GM19395 (cell line): ENCODE results near the gene COL15A1.

Source experiments
- ATAC-seq: cut with Tn5 transposase; IDR thresholded peaks from one replicate; pipeline ENCODE4 v1.9.1; 2021; ENCODE audit warnings: mild to moderate bottlenecking, moderate library complexity; ENCODE audit not compliant: unreplicated experiment

Gene COL15A1

DNA sequence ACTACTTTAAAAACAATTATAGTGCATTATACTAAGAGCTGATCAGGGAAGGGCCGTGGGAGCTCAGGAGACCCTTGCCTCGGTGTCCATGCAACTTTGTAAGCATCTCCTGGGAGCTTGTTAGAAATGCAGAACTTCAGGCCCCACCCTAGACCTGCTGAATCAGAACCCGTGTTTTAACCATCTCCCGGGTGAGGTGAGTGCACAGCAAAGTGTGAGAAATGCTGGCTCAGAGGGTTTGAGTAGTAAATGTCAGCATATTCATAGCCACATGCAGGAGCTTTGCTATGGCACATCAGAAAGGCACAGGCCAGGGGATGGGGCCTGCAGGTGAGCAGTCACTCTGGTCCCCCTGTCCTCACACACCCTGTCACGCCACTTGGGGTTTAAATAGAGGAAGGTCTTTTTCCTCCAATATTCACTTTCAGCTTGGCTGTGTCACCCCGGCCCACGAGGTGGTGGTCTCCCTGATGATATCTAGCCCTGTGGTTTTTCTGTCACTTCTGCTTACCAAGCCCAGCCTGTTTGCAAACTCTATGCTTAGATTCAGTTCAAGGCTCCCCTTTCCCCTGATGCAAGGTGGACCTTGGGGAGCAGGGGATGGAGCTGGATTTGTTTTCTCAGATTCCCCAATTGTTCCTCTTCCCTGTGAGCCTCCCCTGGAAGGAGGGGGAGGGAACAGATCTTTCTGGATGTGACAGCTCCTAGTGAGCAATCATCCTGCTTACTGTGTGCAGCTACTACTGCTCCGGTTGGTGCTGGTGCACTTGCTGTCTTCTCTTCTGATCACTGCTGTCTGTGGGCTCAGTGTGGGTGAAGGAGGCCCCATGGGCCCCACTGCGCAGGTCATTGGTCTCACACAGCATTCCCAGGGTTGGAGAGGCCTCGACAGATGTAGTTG, 109.4 kb downstream of the COL15A1 start:
- no peak for ATAC-seq

DNA sequence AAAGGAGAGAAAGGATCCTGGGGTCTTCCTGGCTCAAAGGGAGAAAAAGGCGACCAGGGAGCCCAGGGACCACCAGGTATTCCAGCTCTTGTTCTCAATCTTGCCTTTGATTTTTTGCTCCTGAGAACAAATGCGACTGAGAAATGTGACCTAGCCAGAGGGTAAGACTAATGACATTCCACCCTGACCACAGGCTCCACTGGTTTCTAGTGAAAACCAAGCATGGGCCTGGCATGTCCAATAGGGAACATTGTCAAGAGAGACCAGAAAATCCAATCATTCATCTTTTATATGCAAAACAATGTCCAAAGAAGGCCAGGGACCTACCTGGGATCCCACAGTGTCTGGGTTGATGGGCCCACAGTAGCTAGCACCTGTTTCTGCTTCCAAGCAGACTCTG, 110.9 kb downstream of the COL15A1 start:
- no peak for ATAC-seq

DNA sequence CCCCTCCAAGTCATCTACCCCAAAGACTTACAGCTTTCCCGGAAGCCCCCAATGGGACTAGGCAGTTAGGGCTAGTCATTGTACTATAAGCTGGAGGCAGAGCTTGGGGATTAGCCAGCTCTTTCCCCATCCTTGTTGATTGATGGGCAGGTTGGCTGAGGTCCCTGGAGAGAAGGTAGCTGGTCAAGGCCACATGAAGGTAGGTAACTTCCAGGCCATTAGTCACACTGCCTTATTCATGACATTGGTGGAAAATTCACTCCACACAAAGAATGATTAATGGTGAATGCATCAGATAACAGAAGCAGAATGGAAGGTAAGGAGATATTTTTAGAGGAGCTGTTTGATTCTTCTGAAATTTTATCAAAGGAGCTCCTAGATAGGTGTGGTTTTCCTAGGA, 111.7 kb downstream of the COL15A1 start:
- ATAC-seq = no peak

DNA sequence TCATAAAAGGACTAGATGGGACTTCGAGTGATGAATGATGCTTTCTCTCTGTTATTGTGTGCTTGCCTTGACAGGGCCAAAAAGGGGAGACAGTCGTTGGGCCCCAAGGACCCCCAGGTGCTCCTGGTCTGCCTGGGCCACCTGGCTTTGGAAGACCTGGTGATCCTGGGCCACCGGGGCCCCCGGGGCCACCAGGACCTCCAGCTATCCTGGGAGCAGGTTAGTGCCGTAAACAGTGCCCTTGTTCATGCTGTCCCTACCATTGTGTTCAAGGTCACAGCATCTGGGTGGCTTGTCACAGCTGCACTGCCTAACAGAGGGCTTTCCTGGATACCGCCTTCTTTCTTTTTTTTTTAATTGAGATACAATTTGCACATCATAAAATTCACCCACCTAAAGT, 112.5 kb downstream of the COL15A1 start:
- ATAC-seq = no peak

DNA sequence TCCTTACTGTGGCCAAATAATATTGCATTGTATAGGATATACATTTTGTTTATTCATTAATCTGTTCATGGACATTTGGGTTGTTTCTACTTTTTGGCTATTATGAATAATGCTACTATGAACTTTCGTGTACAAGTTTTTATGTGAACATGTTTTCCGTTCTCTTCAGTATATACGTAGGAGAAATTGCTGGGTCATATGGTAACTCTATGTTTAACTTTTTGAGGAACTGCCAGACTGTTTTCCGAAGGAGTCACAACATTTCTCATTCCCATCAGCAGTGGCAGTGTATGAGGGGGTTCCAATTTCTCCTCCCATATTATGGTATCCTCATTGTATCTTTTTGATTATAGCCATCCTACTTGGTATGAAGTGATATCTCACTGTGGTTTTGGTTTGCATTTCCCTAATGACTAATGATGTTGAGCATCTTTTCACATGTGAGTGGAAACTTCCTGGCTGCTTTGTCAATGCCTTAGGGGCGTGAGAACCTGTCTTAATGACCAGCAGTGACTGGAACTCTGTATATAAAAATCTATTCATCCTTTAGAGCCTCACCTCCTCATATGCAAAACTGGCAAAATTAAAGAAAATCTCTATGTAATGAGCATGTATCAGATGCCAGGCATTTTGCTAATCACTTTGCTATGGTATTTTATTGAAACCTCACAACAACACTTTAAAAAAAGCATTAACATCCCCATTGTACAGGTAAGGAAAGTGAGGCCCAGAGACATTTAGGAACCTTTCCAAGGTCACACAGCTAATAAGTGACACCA, 113.4 kb downstream of the COL15A1 start:
- ATAC-seq = no peak

DNA sequence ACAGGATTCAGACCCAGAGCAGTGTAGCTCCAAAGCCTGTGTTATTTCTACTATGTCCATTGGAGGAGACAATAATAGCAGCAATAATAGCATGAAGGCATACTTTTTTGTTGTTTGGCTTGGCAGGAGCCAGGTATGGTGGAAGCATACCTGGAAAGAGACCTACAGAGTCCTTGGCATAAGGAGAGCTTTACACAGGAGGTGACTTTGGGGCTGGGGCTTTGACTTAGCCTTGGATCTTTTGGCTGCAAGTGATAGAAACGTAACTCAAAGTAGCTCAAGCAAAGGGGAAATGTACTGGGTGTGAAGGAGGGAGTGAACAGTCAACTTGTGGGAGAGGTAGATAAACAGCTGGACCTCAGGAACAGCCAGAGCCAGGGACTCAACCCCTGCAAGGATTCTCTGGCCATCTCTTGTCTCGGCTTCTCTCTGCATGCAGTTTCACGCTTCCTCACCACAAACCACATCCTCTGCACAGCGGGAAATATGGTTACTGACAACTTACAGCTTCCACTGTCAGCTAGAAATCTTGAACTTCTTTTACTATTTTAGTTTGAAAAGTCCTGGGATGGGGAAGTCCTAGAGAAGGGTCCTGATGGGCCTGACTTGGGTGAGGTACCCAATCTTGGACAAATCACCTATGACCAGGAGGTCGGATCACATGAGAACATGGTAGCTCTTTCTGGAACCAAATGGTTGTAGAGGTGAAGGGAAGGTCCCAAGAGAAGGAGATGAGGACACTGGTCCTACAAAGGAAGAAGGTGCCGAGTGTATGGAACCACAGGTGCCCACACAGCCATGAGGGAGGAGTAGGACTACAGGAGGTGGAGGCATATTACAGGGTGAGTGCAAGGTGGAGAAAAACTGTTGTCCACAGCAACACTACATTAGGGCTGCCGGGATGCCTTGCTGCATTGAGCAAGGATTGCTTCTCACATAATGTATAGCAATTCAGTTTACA, 114.2 kb downstream of the COL15A1 start:
- peak; percentile 91 for ATAC-seq

DNA sequence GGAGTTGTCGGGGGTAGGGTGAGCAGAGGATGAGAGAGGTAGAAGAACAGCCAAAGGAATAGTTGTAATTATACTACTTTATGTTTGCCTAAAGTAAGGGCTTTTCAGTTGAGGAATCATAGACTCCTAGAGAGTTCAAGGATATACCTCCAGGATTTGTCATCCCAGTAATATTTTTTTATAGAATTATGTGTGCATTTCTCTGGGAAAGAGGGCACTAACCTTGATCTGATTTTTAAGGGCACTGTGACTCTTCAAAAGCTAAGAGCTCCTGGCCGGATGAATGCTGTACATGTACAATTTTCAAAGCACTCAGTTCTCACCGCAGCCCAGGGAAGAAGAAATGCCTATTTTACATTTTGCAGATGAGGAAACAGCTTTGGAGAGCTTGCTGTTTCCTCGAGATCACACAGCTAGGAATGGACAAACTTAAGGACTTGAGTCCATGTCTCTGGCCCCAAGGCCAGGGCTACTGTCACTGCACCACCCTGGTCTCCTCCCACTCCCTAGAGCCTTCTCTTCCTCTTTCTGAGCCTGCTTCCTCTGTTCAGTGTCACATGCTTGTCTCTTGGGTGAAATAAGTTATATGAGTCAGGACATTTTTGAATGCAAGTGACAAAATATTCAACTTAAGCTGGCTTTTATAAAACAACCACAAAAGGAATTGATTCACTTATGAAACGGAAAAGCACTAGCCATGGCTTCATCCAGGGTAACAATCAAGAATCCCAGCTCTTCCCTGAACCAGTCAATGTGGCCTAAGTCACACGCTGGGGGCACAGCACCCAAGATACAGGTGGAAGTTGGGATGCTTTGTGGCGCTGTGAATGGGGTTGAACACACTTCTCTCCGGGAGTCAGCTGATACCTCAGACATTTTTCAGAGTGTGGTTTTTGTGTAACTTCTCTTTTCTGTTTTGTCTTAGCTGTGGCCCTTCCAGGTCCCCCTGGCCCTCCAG, 115.5 kb downstream of the COL15A1 start:
- peak; percentile 73 for ATAC-seq

DNA sequence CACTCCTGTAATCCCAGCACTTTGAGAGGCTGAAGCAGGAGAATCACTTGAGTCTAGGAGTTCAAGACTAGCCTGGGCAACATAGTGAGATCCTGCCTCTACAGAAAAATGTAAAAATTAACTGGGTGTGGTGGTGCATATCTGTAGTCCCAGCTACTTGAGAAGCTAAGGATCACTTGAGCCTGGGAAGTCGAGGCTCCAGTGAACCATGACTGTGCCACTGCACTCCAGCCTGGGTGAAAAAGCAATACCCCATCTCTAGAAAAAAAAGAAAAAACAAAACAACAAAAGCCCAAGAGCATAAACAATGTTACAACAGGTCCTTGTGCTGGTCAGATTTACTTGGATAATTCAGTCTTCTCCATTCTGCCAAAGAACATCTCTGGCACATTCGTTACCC, 116.9 kb downstream of the COL15A1 start:
- no peak for ATAC-seq

DNA sequence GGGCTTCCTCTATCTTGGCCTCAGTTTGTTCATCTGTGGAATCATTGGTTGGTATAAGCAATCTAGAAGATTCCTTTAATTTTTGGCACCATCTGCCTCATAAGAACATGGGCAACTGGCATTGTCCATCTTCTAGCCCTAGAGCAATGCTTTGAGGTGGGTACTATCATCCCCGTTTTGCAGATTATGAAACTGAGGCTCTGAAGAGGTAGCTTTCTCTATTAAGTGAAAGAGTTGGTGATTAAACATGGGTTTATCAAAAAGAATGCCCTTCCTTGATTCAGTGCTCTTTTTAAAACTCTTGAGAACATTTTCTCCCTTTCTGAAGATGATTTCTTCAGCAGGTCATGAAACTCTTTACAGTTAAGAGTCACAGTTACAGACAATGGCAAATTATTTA, 118.8 kb downstream of the COL15A1 start:
- ATAC-seq = no peak

DNA sequence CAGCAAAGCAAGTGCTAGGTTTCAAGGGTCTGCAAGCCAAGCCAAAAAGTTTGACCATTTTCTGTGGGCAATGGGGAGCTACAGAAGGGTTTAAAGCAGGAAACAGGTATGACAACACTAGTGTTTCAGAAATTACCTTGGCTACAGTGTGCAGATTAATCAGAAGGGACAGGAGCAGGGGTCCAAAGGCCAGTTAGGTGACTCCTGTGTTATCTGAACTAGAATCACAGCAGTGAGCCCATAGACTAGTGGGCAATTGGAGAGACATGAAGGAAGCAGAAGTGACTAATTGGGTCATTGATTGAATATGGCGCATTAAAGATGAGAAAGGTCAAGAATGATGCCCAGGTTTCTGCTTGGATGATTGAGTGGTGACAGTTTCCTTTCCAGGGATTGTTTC, 119.8 kb downstream of the COL15A1 start:
- ATAC-seq = no peak

DNA sequence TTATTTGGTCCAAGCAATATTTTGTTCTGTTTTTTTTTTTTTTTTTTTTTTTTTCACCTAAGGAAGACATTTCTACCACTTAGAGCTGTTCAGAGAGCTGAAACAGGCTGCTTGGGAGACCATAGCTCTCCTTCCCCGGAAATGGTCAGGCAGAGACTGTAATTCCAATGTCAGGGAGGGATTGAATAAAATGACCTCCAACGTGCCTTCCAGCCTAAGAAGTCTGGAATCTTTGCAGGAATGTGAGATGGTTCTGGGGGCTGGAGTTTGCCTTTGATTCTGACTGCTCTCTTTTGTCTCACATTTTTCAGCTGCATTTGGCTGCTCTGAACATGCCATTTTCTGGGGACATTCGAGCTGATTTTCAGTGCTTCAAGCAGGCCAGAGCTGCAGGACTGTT, 122.9 kb downstream of the COL15A1 start:
- no peak for ATAC-seq

DNA sequence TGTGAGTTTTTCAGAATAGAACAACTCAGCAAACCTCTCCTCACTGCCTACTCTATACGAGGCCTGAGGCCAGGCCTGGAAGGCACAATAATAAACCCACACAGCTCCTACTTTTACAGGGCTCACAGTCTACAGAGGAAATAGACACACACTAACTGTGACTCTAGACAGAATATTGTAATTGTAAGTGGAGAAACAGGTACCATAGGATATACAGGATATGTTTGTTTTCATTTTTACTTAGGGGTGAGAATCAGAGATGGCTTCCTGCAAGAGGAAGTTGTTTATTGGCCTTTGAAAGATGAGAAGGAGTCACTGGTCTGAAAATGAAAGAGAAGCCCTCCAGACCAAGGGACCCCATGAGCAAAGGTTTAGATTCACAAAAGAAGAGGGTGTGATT, 125.4 kb downstream of the COL15A1 start:
- ATAC-seq = no peak

DNA sequence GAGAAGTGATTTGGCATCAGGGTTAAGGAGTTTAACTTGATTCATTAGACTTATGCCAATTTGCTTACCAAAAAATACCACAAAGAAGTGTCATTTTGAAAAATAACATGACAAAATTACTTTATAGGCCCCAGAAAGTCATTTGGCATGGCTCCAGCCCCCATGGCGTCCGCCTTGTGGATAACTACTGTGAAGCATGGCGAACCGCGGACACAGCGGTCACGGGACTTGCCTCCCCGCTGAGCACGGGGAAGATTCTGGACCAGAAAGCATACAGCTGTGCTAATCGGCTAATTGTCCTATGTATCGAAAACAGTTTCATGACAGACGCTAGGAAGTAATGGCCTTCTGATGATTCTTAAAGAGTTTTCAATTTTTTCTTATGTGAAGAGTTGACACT, 125.8 kb downstream of the COL15A1 start:
- no peak for ATAC-seq

DNA sequence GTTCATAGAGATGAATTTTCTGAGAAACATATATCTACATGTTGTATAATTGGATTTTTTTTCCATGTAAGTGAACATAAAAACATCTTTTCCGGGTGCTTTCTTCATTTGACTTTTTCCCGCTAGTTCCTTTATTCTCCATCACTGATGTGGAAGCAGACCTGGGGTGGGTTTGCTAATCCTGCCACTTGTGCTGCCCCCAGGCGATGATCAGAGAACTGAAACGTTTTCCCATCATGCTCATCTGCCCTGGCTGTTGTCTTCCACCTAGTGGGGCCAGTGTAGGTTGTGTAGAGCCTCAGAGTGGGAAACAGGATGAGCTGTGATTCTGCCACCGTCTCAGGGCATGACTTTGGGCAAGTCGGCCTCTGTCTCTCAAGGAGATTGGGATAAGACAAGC, 127.0 kb downstream of the COL15A1 start:
- no peak for ATAC-seq

DNA sequence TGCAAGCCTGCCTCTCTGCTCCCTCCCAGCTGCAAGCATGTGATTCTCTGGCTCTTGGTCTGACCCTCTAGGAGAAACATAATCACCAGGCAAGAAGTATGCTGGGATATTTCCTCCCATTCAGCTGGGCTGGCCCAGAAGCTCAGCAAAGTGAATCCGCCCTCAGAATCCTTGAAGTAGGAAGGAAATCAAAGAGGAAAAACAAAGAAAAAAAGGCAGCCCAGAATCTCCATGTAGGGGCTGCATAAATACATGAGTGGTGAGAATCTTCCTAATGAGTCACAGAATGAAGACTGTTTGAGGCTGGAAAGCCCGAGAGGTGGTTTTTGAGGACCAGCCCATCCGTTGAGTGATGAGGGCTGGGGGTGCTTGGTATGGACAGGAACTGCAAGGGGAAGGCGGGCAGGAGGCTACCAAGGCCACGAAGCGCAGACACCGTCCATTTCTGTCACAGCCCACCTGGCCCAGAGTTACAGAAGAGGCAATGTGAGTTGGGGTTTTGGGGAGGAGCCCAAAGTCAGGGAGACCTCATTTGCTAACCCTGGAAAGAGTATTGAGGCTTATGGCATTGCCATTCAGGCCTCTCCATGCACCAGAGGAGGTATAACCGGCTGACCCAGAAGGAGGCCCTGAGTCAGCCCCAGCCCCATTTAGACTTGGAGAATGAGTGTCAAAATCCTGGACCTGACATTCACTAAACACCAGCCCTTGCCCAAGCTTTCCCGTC, 127.8 kb downstream of the COL15A1 start:
- ATAC-seq = no peak

DNA sequence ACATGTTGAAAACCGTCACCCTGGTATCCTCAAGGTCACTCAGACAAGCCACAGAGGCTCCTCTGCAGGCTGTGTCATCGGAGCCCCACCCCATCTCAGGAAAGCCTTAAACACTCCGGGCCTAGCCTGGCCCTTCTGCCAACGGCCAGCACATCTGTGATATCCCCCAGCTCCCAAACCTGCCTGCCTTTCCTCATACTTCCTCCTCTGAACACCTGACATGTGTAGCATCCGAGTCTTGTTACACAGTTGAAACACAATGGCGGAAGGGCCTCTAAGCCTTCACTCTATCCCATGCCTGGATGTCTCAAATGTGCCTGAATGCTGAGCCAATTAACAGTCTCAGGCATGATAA, 128.3 kb downstream of the COL15A1 start:
- no peak for ATAC-seq

DNA sequence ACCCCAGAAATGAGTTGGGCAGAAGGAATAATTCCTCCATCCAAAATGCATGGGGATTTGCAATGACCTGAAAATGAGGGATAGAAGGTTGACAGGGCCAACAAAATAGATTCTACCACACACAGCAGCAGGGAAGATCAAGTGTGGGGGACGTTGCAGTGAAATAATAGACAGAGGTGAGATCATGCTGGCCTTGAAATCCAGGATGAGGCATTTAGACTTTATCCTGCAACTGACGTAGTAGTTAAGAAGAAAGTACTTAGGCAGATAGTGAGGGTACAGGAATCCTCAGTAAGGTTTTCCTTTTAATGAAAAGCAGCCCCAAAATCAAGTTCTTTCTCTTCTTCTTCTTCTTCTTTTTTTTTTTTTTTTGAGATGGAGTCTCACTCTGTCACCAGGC, 129.6 kb downstream of the COL15A1 start:
- ATAC-seq = no peak

DNA sequence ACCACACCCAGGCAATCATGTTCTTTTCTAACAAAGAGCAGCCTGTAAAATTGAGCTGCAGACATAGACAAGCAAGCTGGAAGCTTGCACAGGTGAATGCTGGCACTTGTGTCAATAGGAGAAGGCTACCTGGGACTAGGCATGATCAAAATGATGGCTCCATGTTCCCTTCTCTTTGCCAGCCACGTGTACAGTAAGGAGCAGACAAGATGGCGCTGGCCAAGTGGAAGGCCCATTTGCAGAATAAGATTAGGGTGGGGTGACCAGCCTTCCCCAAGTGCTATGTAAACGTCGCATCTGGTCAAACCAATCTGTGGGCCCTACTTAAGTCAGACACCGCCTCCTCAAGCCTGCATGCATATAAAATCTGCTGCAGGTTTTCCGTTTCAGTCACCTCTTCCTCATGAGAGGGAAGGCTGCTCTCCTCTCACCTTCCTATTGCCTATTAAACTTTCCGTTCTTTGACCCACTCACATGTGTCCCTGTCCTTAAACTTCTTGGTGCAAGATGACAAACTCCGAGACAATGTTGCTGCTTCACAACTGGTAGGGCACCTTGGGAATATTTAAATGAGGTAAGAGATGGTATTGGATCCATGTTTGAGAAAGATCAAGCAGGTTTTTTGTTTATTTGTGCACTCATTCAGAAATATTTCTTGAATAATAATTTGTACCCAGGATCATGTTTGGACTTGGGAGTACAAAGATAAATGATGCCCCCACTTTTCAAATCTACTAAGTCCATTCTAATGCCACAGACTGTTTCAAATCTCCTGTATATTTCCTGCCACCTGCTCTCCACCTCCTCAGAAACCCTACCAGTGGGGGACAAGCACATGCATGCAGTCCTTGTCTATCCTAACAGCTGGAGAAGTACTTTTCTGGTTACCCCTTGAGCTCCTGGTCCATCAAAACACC, 130.5 kb downstream of the COL15A1 start:
- no peak for ATAC-seq
